Breast epithelium (tissue), 3 donors: ENCODE results near the gene LRRC43.

Source experiments
- CTCF ChIP-seq, 3 donors: fragments of 450-650 bp; IDR thresholded peaks; one replicate each; pipeline ENCODE4 v1.5.1; 2016 to 2017; ENCODE audit warnings: antibody characterized with exemption in 3 of 3, mild to moderate bottlenecking in 3 of 3, moderate library complexity in 3 of 3
- POLR2AphosphoS5 ChIP-seq, 3 donors: sonication (generic); formaldehyde crosslinking; IDR thresholded peaks; one replicate each; pipeline ENCODE4 v1.6.1; 2017; ENCODE audit warnings: antibody characterized with exemption in 3 of 3

GRCh38 chr12:122138616-122139015 lies 44.3 kb upstream of the LRRC43 start:
- TF ChIP-seq CTCF (IDR thresholded peaks at IDR 0.05) = no peak
- TF ChIP-seq POLR2AphosphoS5 (IDR thresholded peaks at IDR 0.05) = no peak
